IPS DF 6.9 (cell line): ENCODE data around the gene CBFB.

Experiments used
- DNase-seq: peaks from one replicate; pipeline ENCODE4 v3.0.0-alpha.2; 2013; ENCODE audit warnings: low read depth, low spot score
- H3K27ac ChIP-seq: one replicate; pipeline ENCODE4 v1.5.1; 2013; ENCODE audit warnings: low read length, control low read depth
- H3K27me3 ChIP-seq: 2 replicates; pipeline ENCODE4 v1.6.1; 2013; ENCODE audit warnings: mild to moderate bottlenecking, low read length; ENCODE audit not compliant: control insufficient read depth, insufficient read depth
- H3K36me3 ChIP-seq: 2 replicates; pipeline ENCODE4 v1.6.1; 2013; ENCODE audit warnings: low read length; ENCODE audit not compliant: control insufficient read depth, insufficient read depth
- H3K4me1 ChIP-seq: 2 replicates; pipeline ENCODE4 v1.6.1; 2013; ENCODE audit warnings: low read length; ENCODE audit not compliant: control insufficient read depth, insufficient read depth
- H3K4me3 ChIP-seq: 2 replicates; pipeline ENCODE4 v1.5.1; 2013; ENCODE audit warnings: mild to moderate bottlenecking, low read length
- H3K9me3 ChIP-seq: 2 replicates; pipeline ENCODE4 v1.6.1; 2013; ENCODE audit warnings: low read length, inconsistent platforms; ENCODE audit not compliant: control insufficient read depth, insufficient read depth
- WGBS: extraction: QIAGEN DNeasy Blood & Tissue Kit; methylation state at CpG from one replicate; pipeline ENCODE4 v1.1.7; 2013; ENCODE audit warnings: mixed read lengths, missing lambda C conversion rate; ENCODE audit not compliant: insufficient read length, insufficient coverage; 5-methylcytosine and 5-hydroxymethylcytosine counted together

Gene CBFB

GRCh38 chr16:67148656-67149275, 119.8 kb downstream of the CBFB start:
- peaks cover 17% of the 10 kb centered on the region; the same call in 1 of the 2 replicates for H3K27me3 ChIP-seq
- H3K36me3 ChIP-seq, result peaks cover 8% of the 10 kb centered on the region
- no peaks in the 10 kb centered on the region for H3K9me3 ChIP-seq
- H3K27ac ChIP-seq, result no peak overlapping the region
- no CpG with 5 or more reads among the region's 11 CpGs for WGBS
- H3K4me3 ChIP-seq, result no peak overlapping the region
- H3K4me1 ChIP-seq, result peaks cover 7% of the 10 kb centered on the region
- no peak for DNase-seq

DNA sequence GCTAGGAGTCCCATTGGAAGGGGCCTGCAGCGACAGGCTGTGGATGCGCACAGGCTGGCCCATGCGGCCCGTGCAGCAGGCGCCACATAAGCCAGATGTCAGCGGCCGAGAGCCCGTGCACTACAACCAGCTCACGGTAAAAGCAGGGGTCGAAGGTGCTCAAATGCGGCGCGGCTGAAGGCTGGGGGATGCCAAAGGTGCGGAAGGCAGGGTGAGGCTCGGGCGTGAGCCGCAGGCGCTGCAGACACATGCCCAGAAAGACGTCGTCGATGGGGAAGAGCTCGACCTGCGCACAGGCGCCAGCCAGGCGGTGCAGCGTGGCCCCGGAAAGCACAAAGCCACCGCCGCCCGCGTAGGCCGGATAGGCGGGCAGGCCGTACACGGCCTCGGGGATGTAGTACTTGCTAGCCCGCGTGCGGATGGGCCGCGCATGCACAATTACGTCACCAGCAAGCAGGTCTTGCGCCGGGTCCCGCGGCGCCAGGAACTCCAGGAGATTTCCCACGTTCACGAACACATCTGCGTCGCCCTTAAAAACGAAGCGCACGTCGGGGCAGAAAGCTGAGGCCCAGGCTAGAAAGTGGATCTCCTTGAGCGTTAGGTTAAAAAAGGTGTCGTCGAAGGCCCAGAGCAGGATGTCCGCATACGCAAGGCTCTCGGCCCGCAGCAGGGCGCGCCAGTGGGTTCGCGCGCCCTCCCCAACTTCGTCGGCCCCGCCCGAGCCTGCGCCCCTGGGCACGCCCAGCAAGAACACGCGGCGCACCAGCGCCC, 120.5 kb downstream of the CBFB start:
- Histone ChIP-seq H3K9me3 (no peaks in the 10 kb centered on the region), H3K36me3 (peaks cover 8% of the 10 kb centered on the region), H3K27me3 (peaks cover 24% of the 10 kb centered on the region), H3K4me1 (peaks cover 7% of the 10 kb centered on the region), H3K27ac (no peak overlapping the region), H3K4me3 (peak overlapping the region; percentile 83; the same call in 1 of the 2 replicates)
- no CpG with 5 or more reads among the region's 77 CpGs for WGBS
- DNase-seq, result no peak

GRCh38 chr16:67150047-67150832, 121.3 kb downstream of the CBFB start:
- DNase-seq, result no peak

More at GRCh38 chr16:67150047-67150832, 121.3 kb downstream of the CBFB start:
- Histone ChIP-seq H3K27ac (no peak overlapping the region), H3K4me1 (peaks cover 10% of the 10 kb centered on the region), H3K9me3 (no peaks in the 10 kb centered on the region), H3K27me3 (peaks cover 29% of the 10 kb centered on the region), H3K4me3 (peak overlapping the region; percentile 83; the same call in 1 of the 2 replicates), H3K36me3 (peaks cover 8% of the 10 kb centered on the region)
- no CpG with 5 or more reads among the region's 94 CpGs for WGBS
